ENCODE data around the gene SLC35D1.
A peak's percentile ranks its signal among the peaks of the same experiment; 100 is the strongest.

The SLC35D1 gene

DNA sequence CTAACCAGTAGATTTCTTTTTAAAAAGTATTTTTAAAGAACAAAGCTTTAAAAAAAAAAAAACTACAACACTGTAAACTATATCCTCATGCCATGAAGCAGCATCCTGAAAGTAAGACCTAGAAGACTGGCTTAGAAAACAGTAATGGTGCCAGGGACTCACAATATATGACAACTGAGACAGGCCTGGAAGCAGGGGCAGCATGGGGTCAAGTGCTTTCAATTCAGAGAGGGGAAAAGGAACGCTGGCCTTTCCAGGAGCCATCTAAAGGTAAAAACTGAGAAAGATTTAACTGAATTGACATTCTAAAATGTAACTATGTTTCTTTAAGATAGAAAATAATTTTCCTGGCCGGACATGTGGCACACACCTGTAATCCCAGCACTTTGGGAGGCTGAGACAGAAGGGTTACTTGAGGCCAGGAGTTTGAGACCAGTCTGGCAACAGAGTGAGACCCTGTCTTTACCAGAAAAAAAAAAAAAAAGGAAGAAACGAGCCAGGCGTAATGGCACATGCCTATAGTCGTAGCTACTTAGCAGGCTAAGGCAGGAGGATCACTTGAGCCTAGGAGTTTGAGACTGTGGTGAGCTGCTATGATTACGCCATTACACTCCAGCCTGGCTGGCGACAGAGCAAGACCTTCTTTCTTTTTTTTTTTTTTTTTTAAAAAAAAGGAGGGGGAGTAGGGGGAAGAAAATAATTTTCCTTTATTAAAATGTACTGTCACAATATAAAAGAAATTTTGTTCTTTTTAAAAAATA lies 54.1 kb downstream of the SLC35D1 start:
- peaks cover 10 to 32% (median 18%) of the 10 kb centered on the region in 4 experiments for H3K4me1 ChIP-seq (ENCODE audit: control extremely low read depth in 1 of 4, control insufficient read depth in 4 of 4, insufficient read depth in 4 of 4, low read length in 3 of 4)
- POLR2A ChIA-PET, result no interaction called here
- peak in 2 of 3 donors; percentile 55 to 70 for DNase-seq
- no CpG with 5 or more reads among the region's 7 CpGs for WGBS (ENCODE audit: insufficient coverage)
- no peak overlapping the region for H3K4me3 ChIP-seq (ENCODE audit: control insufficient read depth in 1 of 7, extremely low read depth in 1 of 7, insufficient read depth in 4 of 7, low read depth in 2 of 7, low read length in 6 of 7)
- H3K36me3 ChIP-seq (ENCODE audit: control insufficient read depth in 4 of 4, insufficient read depth in 4 of 4, low read length in 3 of 4), result peaks cover 2 to 28% (median 13%) of the 10 kb centered on the region in 4 experiments
- H3K27me3 ChIP-seq (replicated peaks in 2 of 5; ENCODE audit: control insufficient read depth in 4 of 5, insufficient read depth in 5 of 5, low read length in 4 of 5), result no peaks in the 10 kb centered on the region
- H3K9me3 ChIP-seq (ENCODE audit: control extremely low read depth in 1 of 5, control insufficient read depth in 4 of 5, insufficient read depth in 2 of 5, low read depth in 1 of 5, low read length in 4 of 5), result no peaks in the 10 kb centered on the region
- H3K27ac ChIP-seq (ENCODE audit: insufficient read depth in 1 of 2, low read depth in 1 of 2, low read length in 2 of 2, poor library complexity in 1 of 2, severe bottlenecking in 2 of 2), result no peak overlapping the region
- CTCF ChIA-PET, result interaction anchor here (0.6 to 3.1 kb wide), 5 partner anchors 57 to 236 kb away, joined by 3 to 20 read pairs (median 4); no protein-coding TSS in a partner anchor

DNA sequence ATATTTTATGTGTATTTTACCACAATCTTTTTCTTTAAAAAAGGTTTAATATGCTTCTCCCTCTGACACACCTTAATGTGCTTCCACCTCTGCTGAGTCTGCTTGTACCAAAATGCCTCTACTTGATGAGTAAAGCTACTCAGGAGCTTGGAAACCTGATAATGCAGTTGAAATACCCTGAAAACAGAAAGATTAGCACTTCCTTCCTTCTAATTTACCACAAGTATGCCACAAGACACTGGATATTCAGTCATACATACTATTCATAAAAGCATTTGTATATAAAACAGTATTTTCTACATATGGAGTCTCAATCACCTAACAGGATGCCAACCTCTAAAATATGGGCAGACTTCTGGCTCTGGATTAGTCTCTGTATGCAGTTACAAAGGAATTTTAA lies 55.0 kb downstream of the SLC35D1 start:
- no peaks in the 10 kb centered on the region for H3K27me3 ChIP-seq (replicated peaks in 2 of 5; ENCODE audit: control insufficient read depth in 4 of 5, insufficient read depth in 5 of 5, low read length in 4 of 5)
- peak; percentile 44 to 76 (median 60) for DNase-seq
- no peak overlapping the region for H3K4me3 ChIP-seq (ENCODE audit: control insufficient read depth in 1 of 7, extremely low read depth in 1 of 7, insufficient read depth in 4 of 7, low read depth in 2 of 7, low read length in 6 of 7)
- CTCF ChIA-PET, result interaction anchor here (0.6 to 3.1 kb wide), 3 partner anchors 150 to 235 kb away, joined by 3 to 20 read pairs (median 4); no protein-coding TSS in a partner anchor
- peaks cover 10 to 32% (median 18%) of the 10 kb centered on the region in 4 experiments for H3K4me1 ChIP-seq (ENCODE audit: control extremely low read depth in 1 of 4, control insufficient read depth in 4 of 4, insufficient read depth in 4 of 4, low read length in 3 of 4)
- H3K36me3 ChIP-seq (ENCODE audit: control insufficient read depth in 4 of 4, insufficient read depth in 4 of 4, low read length in 3 of 4), result peaks cover 2 to 26% (median 9%) of the 10 kb centered on the region in 4 experiments
- H3K27ac ChIP-seq (ENCODE audit: insufficient read depth in 1 of 2, low read depth in 1 of 2, low read length in 2 of 2, poor library complexity in 1 of 2, severe bottlenecking in 2 of 2), result no peak overlapping the region
- H3K9me3 ChIP-seq (ENCODE audit: control extremely low read depth in 1 of 5, control insufficient read depth in 4 of 5, insufficient read depth in 2 of 5, low read depth in 1 of 5, low read length in 4 of 5), result no peaks in the 10 kb centered on the region
- POLR2A ChIA-PET, result no interaction called here

GRCh38 chr1:66996018-66996682 lies 57.8 kb downstream of the SLC35D1 start:
- Histone ChIP-seq H3K36me3 (ENCODE audit: control insufficient read depth in 4 of 4, insufficient read depth in 4 of 4, low read length in 3 of 4) (peaks cover under 1 to 6% (median 4%) of the 10 kb centered on the region in 4 experiments), H3K27ac (ENCODE audit: insufficient read depth in 1 of 2, low read depth in 1 of 2, low read length in 2 of 2, poor library complexity in 1 of 2, severe bottlenecking in 2 of 2) (no peak overlapping the region)
- CTCF ChIA-PET, result interaction anchor here (0.9 to 3.2 kb wide), 18 partner anchors 9 to 231 kb away, joined by 3 to 54 read pairs (median 4); partner anchors contain the start of gene SLC35D1

DNA sequence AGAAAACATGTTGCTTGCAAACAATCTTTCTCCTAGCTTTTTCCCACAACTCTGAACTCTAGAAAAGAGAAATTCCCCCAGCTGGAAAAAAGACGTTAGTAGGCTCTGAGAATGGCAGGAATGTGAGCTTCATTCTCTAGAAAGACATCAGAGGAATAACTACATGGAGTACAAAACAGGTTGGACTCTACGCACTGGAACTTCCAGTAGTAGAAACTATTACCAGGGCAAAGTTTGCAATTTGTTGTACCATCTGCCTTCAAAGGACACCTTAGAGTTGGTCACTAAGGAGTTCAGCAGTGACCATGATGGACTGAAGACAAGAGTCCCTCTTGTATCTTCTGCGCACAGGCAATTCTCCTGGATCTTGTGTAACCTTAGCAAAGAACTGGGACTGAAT lies 60.9 kb downstream of the SLC35D1 start:
- H3K4me1 ChIP-seq (ENCODE audit: control extremely low read depth in 1 of 4, control insufficient read depth in 4 of 4, insufficient read depth in 4 of 4, low read length in 3 of 4), result peaks cover 0 to 6% (median 0%) of the 10 kb centered on the region in 4 experiments
- no peak for DNase-seq
- CTCF ChIA-PET, result interaction anchor here (1.1 to 2.0 kb wide), 4 partner anchors 9 to 156 kb away, joined by 3 to 11 read pairs (median 4); no protein-coding TSS in a partner anchor
- peaks cover 0 to 19% (median 5%) of the 10 kb centered on the region in 4 experiments for H3K36me3 ChIP-seq (ENCODE audit: control insufficient read depth in 4 of 4, insufficient read depth in 4 of 4, low read length in 3 of 4)
- H3K27me3 ChIP-seq (replicated peaks in 2 of 5; ENCODE audit: control insufficient read depth in 4 of 5, insufficient read depth in 5 of 5, low read length in 4 of 5), result no peaks in the 10 kb centered on the region
- POLR2A ChIA-PET, result no interaction called here
- H3K27ac ChIP-seq (ENCODE audit: insufficient read depth in 1 of 2, low read depth in 1 of 2, low read length in 2 of 2, poor library complexity in 1 of 2, severe bottlenecking in 2 of 2), result no peak overlapping the region
- H3K9me3 ChIP-seq (ENCODE audit: control extremely low read depth in 1 of 5, control insufficient read depth in 4 of 5, insufficient read depth in 2 of 5, low read depth in 1 of 5, low read length in 4 of 5), result no peaks in the 10 kb centered on the region
- H3K4me3 ChIP-seq (ENCODE audit: control insufficient read depth in 1 of 7, extremely low read depth in 1 of 7, insufficient read depth in 4 of 7, low read depth in 2 of 7, low read length in 6 of 7), result no peak overlapping the region
- WGBS (ENCODE audit: insufficient coverage), result 89% methylated on average over 3 of the region's 3 CpGs

More at GRCh38 chr1:66996018-66996682, 57.8 kb downstream of the SLC35D1 start:
- POLR2A ChIA-PET, result no interaction called here
- H3K4me1 ChIP-seq (ENCODE audit: control extremely low read depth in 1 of 4, control insufficient read depth in 4 of 4, insufficient read depth in 4 of 4, low read length in 3 of 4), result peaks cover 7 to 22% (median 12%) of the 10 kb centered on the region in 4 experiments
- peak overlapping the region in 2 of 7 experiments; percentile 16 to 67 for H3K4me3 ChIP-seq (ENCODE audit: control insufficient read depth in 1 of 7, extremely low read depth in 1 of 7, insufficient read depth in 4 of 7, low read depth in 2 of 7, low read length in 6 of 7)
- H3K27me3 ChIP-seq (replicated peaks in 2 of 5; ENCODE audit: control insufficient read depth in 4 of 5, insufficient read depth in 5 of 5, low read length in 4 of 5), result no peaks in the 10 kb centered on the region
- WGBS (ENCODE audit: insufficient coverage), result 73% methylated on average over 6 of the region's 7 CpGs
- peak; percentile 87 to 94 (median 93) for DNase-seq
- H3K9me3 ChIP-seq (ENCODE audit: control extremely low read depth in 1 of 5, control insufficient read depth in 4 of 5, insufficient read depth in 2 of 5, low read depth in 1 of 5, low read length in 4 of 5), result no peaks in the 10 kb centered on the region

DNA sequence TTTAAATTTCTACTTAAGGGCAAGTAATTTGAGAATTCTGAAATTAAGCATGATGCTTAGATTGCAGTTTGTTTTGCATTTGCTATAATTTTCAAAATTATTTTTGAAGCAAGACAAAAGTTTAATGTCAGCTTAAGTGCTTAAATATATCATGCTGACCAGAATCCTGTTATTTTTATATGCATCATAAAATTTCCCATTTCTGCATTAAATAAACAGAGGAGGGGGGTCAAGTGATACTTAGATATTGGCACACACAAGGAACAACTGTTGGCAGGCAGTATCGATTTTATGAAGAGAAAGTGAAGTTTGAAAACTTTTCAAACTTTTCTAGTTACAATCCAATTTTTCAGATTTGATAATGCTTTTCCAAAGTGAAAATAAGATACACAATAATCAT lies 68.1 kb downstream of the SLC35D1 start:
- Histone ChIP-seq H3K4me3 (ENCODE audit: control insufficient read depth in 1 of 7, extremely low read depth in 1 of 7, insufficient read depth in 4 of 7, low read depth in 2 of 7, low read length in 6 of 7) (no peak overlapping the region), H3K9me3 (ENCODE audit: control extremely low read depth in 1 of 5, control insufficient read depth in 4 of 5, insufficient read depth in 2 of 5, low read depth in 1 of 5, low read length in 4 of 5) (no peaks in the 10 kb centered on the region), H3K4me1 (ENCODE audit: control extremely low read depth in 1 of 4, control insufficient read depth in 4 of 4, insufficient read depth in 4 of 4, low read length in 3 of 4) (peaks cover 0 to 7% (median 2%) of the 10 kb centered on the region in 4 experiments), H3K27ac (ENCODE audit: insufficient read depth in 1 of 2, low read depth in 1 of 2, low read length in 2 of 2, poor library complexity in 1 of 2, severe bottlenecking in 2 of 2) (no peak overlapping the region), H3K27me3 (replicated peaks in 2 of 5; ENCODE audit: control insufficient read depth in 4 of 5, insufficient read depth in 5 of 5, low read length in 4 of 5) (no peaks in the 10 kb centered on the region), H3K36me3 (ENCODE audit: control insufficient read depth in 4 of 4, insufficient read depth in 4 of 4, low read length in 3 of 4) (peaks cover 14 to 63% (median 31%) of the 10 kb centered on the region in 4 experiments)
- POLR2A ChIA-PET, result no interaction called here
- no peak for DNase-seq
- CTCF ChIA-PET, result interaction anchor here (0.7 kb wide), 1 partner anchor 51 kb away, joined by 3 read pairs; no protein-coding TSS in a partner anchor
- no CpG with 5 or more reads among the region's 1 CpG for WGBS (ENCODE audit: insufficient coverage)

GRCh38 chr1:66984491-66984890 lies 69.5 kb downstream of the SLC35D1 start:
- ChIA-PET POLR2A (no interaction called here), CTCF (interaction anchor here (1.4 kb wide), 1 partner anchor 8 kb away, joined by 4 read pairs; no protein-coding TSS in a partner anchor)
- Histone ChIP-seq H3K9me3 (ENCODE audit: control extremely low read depth in 1 of 5, control insufficient read depth in 4 of 5, insufficient read depth in 2 of 5, low read depth in 1 of 5, low read length in 4 of 5) (no peaks in the 10 kb centered on the region), H3K27ac (ENCODE audit: insufficient read depth in 1 of 2, low read depth in 1 of 2, low read length in 2 of 2, poor library complexity in 1 of 2, severe bottlenecking in 2 of 2) (no peak overlapping the region), H3K4me3 (ENCODE audit: control insufficient read depth in 1 of 7, extremely low read depth in 1 of 7, insufficient read depth in 4 of 7, low read depth in 2 of 7, low read length in 6 of 7) (no peak overlapping the region), H3K27me3 (replicated peaks in 2 of 5; ENCODE audit: control insufficient read depth in 4 of 5, insufficient read depth in 5 of 5, low read length in 4 of 5) (no peaks in the 10 kb centered on the region), H3K4me1 (ENCODE audit: control extremely low read depth in 1 of 4, control insufficient read depth in 4 of 4, insufficient read depth in 4 of 4, low read length in 3 of 4) (peaks cover 0 to 11% (median 2%) of the 10 kb centered on the region in 4 experiments), H3K36me3 (ENCODE audit: control insufficient read depth in 4 of 4, insufficient read depth in 4 of 4, low read length in 3 of 4) (peaks cover 14 to 66% (median 34%) of the 10 kb centered on the region in 4 experiments)
- WGBS (ENCODE audit: insufficient coverage), result 100% methylated on average over 1 of the region's 1 CpG
- no peak for DNase-seq

Data from common myeloid progenitor, CD34-positive (primary cell).